IMR-90 (cell line): Measurements from ENCODE around the gene TRA2B.

Experiments
- BHLHE40 ChIP-seq: fragments of 150-350 bp; IDR thresholded peaks from 2 replicates; pipeline ENCODE4 v1.6.1; 2016; ENCODE audit warnings: mild to moderate bottlenecking, low read depth, low read length
- CTCF ChIP-seq: conservative IDR thresholded peaks from 2 replicates; pipeline ENCODE4 v1.5.1; 2012; ENCODE audit warnings: mild to moderate bottlenecking, low read depth, low read length, improper control_type of control experiment
- RCOR1 ChIP-seq: IDR thresholded peaks from 2 replicates; pipeline ENCODE4 v1.6.1; 2012; ENCODE audit warnings: mild to moderate bottlenecking, low read length, improper control_type of control experiment; ENCODE audit not compliant: insufficient replicate concordance
- SMC3 ChIP-seq: fragments of 150-350 bp; IDR thresholded peaks from 2 replicates; pipeline ENCODE4 v1.6.1; 2016; ENCODE audit warnings: low read depth, mild to moderate bottlenecking, antibody characterized with exemption, low read length, moderate library complexity
- TF ChIP-seq, protein P1 (sequence below): fragments of 150-350 bp; IDR thresholded peaks from 2 replicates; pipeline ENCODE4 v1.6.1; 2016; ENCODE audit warnings: low read depth, mild to moderate bottlenecking, low read length, moderate library complexity, borderline replicate concordance
- TF ChIP-seq, protein P2 (sequence below): fragments of 150-350 bp; IDR thresholded peaks from 2 replicates; pipeline ENCODE4 v1.6.1; 2017; ENCODE audit warnings: mild to moderate bottlenecking, antibody characterized with exemption, low read length, low read depth

DNA sequence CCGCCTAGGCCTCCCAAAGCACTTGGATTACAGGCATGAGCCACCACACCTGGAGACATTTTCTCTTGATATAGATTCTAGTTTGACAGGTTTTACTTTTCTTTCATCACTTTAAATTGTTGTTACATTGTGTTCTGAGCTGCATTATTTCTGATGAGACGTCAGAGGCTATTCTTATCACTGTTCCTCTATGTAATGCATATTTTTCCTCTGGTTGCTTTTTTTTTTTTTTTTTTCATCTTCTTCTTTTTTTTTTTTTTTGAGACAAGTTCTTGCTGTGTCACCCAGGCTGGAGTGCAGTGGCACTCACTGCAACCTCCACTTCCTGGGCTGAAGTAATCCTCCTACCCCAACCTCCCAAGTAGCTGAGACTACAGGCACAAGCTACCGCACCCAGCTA is 41.2 kb downstream of the TRA2B start:
- TF ChIP-seq CTCF (no peak), BHLHE40 (no peak), SMC3 (no peak), RCOR1 (no peak)
- TF ChIP-seq, protein P1, sequence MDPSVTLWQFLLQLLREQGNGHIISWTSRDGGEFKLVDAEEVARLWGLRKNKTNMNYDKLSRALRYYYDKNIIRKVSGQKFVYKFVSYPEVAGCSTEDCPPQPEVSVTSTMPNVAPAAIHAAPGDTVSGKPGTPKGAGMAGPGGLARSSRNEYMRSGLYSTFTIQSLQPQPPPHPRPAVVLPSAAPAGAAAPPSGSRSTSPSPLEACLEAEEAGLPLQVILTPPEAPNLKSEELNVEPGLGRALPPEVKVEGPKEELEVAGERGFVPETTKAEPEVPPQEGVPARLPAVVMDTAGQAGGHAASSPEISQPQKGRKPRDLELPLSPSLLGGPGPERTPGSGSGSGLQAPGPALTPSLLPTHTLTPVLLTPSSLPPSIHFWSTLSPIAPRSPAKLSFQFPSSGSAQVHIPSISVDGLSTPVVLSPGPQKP: no peak
- TF ChIP-seq, protein P2, sequence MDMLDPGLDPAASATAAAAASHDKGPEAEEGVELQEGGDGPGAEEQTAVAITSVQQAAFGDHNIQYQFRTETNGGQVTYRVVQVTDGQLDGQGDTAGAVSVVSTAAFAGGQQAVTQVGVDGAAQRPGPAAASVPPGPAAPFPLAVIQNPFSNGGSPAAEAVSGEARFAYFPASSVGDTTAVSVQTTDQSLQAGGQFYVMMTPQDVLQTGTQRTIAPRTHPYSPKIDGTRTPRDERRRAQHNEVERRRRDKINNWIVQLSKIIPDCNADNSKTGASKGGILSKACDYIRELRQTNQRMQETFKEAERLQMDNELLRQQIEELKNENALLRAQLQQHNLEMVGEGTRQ: no peak
